ENCODE data around the gene VRK1. TPM values are rescaled to one million over a fixed set of nuclear protein-coding genes. Genes with fewer than 3 reads are reported as not detected.

The VRK1 gene
- total RNA-seq, 1 experiment from 2014 or later, result 67.3 TPM

DNA sequence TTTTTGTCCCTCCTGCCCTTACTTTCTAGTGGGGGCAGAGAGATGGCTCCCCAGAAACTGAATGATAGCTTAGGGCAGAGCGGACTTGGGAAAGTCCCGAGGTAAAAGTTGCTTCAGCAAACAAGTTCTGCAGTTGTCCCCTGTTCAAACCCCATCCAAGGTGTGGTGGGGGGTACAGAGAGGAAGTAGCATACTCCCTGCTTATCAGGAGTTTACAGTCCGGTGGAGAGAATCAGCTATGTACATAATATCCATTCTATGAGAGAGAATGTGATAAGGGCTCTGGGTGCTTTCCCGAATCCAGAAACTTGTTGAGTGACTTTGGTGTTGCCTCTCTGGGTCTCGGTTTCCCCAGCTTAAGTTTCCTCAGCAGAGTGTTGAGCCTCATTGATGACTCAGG lies 40.4 kb upstream of the VRK1 start:
- CTCF ChIA-PET, result interaction anchor here (0.5 to 1.5 kb wide), 3 partner anchors 13 to 96 kb away, joined by 3 to 8 read pairs (median 5); no protein-coding TSS in a partner anchor
- H3K4me1 Mint-ChIP-seq, result no peaks in the 10 kb centered on the region
- POLR2A ChIA-PET, result no interaction called here
- H3K27me3 Mint-ChIP-seq (ENCODE audit: low read depth), result peaks cover 6% of the 10 kb centered on the region
- no peak overlapping the region for H3K27ac Mint-ChIP-seq
- DNase-seq (ENCODE audit: low spot score) (no peak), ATAC-seq (no peak)
- no peak overlapping the region for H3K4me3 Mint-ChIP-seq
- no peaks in the 10 kb centered on the region for H3K36me3 Mint-ChIP-seq
- H3K9me3 Mint-ChIP-seq, result no peaks in the 10 kb centered on the region
- TF ChIP-seq, protein P1, sequence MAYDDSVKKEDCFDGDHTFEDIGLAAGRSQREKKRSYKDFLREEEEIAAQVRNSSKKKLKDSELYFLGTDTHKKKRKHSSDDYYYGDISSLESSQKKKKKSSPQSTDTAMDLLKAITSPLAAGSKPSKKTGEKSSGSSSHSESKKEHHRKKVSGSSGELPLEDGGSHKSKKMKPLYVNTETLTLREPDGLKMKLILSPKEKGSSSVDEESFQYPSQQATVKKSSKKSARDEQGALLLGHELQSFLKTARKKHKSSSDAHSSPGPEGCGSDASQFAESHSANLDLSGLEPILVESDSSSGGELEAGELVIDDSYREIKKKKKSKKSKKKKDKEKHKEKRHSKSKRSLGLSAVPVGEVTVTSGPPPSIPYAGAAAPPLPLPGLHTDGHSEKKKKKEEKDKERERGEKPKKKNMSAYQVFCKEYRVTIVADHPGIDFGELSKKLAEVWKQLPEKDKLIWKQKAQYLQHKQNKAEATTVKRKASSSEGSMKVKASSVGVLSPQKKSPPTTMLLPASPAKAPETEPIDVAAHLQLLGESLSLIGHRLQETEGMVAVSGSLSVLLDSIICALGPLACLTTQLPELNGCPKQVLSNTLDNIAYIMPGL (CRISPR knock-in tag; IDR thresholded peaks at IDR 0.05), result no peak
- TF ChIP-seq ATF1 (CRISPR knock-in tag; IDR thresholded peaks at IDR 0.05) (no peak), ZNF423 (CRISPR knock-in tag; IDR thresholded peaks at IDR 0.05) (no peak)
- TF ChIP-seq, protein P2, sequence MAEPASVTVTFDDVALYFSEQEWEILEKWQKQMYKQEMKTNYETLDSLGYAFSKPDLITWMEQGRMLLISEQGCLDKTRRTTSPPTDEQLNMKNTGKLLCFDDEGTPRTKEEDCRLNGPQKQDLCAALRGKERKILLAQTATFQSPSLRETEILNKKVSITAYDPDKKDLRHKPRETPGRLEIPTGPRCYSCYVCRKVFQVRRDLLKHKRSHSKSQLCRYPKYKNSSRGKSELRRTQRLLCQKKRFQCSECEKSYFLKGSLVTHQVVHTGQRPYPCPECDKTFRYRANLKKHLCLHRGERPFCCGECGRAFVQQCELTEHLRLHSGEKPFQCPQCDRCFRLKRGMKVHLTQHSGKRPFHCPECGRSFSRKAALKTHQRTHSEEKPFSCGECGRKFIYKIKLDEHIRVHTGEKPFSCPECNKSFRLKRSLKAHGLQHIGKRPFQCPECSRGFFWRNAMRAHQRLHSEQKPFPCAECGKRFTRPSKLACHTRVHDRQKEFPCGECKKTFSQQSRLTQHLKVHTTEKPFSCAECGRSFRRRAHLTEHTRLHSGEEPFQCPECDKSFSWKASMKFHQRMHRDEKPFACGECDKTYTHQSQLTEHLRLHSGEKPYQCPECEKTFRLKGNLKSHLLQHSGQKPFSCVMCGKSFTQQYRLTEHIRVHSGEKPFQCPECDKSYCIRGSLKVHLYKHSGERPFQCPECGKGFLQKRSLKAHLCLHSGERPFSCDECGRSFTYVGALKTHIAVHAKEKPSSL (CRISPR knock-in tag; conservative IDR thresholded peaks at IDR 0.05), result no peak

DNA sequence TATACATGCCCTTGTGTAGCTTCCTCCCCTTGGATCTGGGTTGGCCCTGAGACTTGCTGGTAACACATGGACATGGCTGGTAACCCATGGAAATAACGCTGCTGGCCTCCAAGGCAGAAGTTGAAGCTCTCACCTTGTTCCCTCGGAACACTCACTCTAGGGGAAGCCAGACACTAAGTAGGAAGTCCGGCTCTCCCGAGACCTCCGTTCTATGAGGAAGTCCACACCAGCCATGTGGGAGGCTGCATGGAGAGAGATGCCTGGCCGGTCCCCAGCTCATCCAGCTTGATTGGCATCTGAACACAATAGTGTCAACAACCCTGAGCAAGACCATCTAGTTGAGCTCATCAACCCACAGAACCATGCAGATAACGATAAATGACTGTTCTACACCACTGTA lies 39.7 kb upstream of the VRK1 start:
- TF ChIP-seq, protein P3, sequence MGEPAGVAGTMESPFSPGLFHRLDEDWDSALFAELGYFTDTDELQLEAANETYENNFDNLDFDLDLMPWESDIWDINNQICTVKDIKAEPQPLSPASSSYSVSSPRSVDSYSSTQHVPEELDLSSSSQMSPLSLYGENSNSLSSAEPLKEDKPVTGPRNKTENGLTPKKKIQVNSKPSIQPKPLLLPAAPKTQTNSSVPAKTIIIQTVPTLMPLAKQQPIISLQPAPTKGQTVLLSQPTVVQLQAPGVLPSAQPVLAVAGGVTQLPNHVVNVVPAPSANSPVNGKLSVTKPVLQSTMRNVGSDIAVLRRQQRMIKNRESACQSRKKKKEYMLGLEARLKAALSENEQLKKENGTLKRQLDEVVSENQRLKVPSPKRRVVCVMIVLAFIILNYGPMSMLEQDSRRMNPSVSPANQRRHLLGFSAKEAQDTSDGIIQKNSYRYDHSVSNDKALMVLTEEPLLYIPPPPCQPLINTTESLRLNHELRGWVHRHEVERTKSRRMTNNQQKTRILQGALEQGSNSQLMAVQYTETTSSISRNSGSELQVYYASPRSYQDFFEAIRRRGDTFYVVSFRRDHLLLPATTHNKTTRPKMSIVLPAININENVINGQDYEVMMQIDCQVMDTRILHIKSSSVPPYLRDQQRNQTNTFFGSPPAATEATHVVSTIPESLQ (CRISPR knock-in tag; IDR thresholded peaks at IDR 0.05), result no peak
- TF ChIP-seq, protein P4, sequence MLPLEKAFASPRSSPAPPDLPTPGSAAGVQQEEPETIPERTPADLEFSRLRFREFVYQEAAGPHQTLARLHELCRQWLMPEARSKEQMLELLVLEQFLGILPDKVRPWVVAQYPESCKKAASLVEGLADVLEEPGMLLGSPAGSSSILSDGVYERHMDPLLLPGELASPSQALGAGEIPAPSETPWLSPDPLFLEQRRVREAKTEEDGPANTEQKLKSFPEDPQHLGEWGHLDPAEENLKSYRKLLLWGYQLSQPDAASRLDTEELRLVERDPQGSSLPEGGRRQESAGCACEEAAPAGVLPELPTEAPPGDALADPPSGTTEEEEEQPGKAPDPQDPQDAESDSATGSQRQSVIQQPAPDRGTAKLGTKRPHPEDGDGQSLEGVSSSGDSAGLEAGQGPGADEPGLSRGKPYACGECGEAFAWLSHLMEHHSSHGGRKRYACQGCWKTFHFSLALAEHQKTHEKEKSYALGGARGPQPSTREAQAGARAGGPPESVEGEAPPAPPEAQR (CRISPR knock-in tag; IDR thresholded peaks at IDR 0.05), result no peak
- TF ChIP-seq NR3C1 (CRISPR knock-in tag; conservative IDR thresholded peaks at IDR 0.05; ENCODE audit: low read depth) (no peak), NFE2L1 (CRISPR knock-in tag; IDR thresholded peaks at IDR 0.05) (no peak), MYBL2 (CRISPR knock-in tag; IDR thresholded peaks at IDR 0.05) (no peak), CBFB (CRISPR knock-in tag; IDR thresholded peaks at IDR 0.05; ENCODE audit: low read depth) (no peak), GTF2I (CRISPR knock-in tag; conservative IDR thresholded peaks at IDR 0.05) (no peak)
- TF ChIP-seq, protein P5, sequence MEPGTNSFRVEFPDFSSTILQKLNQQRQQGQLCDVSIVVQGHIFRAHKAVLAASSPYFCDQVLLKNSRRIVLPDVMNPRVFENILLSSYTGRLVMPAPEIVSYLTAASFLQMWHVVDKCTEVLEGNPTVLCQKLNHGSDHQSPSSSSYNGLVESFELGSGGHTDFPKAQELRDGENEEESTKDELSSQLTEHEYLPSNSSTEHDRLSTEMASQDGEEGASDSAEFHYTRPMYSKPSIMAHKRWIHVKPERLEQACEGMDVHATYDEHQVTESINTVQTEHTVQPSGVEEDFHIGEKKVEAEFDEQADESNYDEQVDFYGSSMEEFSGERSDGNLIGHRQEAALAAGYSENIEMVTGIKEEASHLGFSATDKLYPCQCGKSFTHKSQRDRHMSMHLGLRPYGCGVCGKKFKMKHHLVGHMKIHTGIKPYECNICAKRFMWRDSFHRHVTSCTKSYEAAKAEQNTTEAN (CRISPR knock-in tag; IDR thresholded peaks at IDR 0.05), result no peak
- TF ChIP-seq, protein P6, sequence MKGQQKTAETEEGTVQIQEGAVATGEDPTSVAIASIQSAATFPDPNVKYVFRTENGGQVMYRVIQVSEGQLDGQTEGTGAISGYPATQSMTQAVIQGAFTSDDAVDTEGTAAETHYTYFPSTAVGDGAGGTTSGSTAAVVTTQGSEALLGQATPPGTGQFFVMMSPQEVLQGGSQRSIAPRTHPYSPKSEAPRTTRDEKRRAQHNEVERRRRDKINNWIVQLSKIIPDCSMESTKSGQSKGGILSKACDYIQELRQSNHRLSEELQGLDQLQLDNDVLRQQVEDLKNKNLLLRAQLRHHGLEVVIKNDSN (CRISPR knock-in tag; IDR thresholded peaks at IDR 0.05), result no peak
- TF ChIP-seq, protein P1 (CRISPR knock-in tag; IDR thresholded peaks at IDR 0.05), result no peak
- TF ChIP-seq, protein P2 (CRISPR knock-in tag; conservative IDR thresholded peaks at IDR 0.05), result no peak
- CTCF ChIA-PET, result interaction anchor here (0.8 to 1.5 kb wide), 3 partner anchors 13 to 96 kb away, joined by 3 to 8 read pairs (median 3); no protein-coding TSS in a partner anchor
- Mint-ChIP-seq H3K9me3 (no peaks in the 10 kb centered on the region), H3K4me3 (no peak overlapping the region), H3K36me3 (no peaks in the 10 kb centered on the region), H3K4me1 (0 out of 2 replicates have a peak, but pooled peaks cover 2% of the 10 kb centered on the region), H3K27me3 (ENCODE audit: low read depth) (peaks cover 6% of the 10 kb centered on the region), H3K27ac (no peak overlapping the region)
- ATAC-seq (no peak), DNase-seq (ENCODE audit: low spot score) (no peak)
- POLR2A ChIA-PET, result no interaction called here

All from WTC11 (cell line).